Naive thymus-derived CD4-positive, alpha-beta T cell (primary cell): ENCODE results near the gene SCGN. TPM values are rescaled to one million over a fixed set of nuclear protein-coding genes. Genes with fewer than 3 reads are reported as not detected.

Source experiments
- ATAC-seq: fragments of 150-1000 bp; cut with Tn5 transposase; 2 replicates; pipeline ENCODE4 v1.10.0; 2021; ENCODE audit warnings: mild to moderate bottlenecking, moderate library complexity
- CTCF ChIA-PET: fragments of 350-600 bp; sonication (Branson Sonifier 250); formaldehyde crosslinking; loops from one replicate; lab custom pipeline; 2021; ENCODE audit warnings: antibody characterized with exemption; lab: Charles Lee
- POLR2A ChIA-PET: fragments of 350-600 bp; sonication (Branson Sonifier 250); formaldehyde crosslinking; loops from one replicate; lab custom pipeline; 2021; ENCODE audit warnings: antibody characterized with exemption, inconsistent platforms; lab: Charles Lee
- DNase-seq, 9 donors: peaks; one replicate each; pipeline versions ENCODE4 v3.0.0 to v3.0.0-alpha.2; 2020 to 2022; ENCODE audit warnings: mixed read lengths in 1 of 9
- H3K27ac ChIP-seq: one replicate; pipeline ENCODE4 v1.7.0; 2013; ENCODE audit warnings: mild to moderate bottlenecking, low read depth, low read length, moderate library complexity
- H3K27me3 ChIP-seq, 2 donors: one replicate each; pipeline ENCODE4 v1.7.0; 2013; ENCODE audit warnings: low read length in 2 of 2, mild to moderate bottlenecking in 2 of 2, moderate library complexity in 2 of 2; ENCODE audit not compliant: control insufficient read depth in 2 of 2, insufficient read depth in 2 of 2
- H3K36me3 ChIP-seq, 3 experiments: 1 replicate in 2 of 3; 2 replicates in 1 of 3; pipeline ENCODE4 v1.7.0; 2013; ENCODE audit warnings: low read length in 3 of 3, mild to moderate bottlenecking in 3 of 3, moderate library complexity in 1 of 3; ENCODE audit not compliant: insufficient read depth in 3 of 3, control insufficient read depth in 2 of 3
- H3K4me1 ChIP-seq, 2 donors: one replicate each; pipeline ENCODE4 v1.7.0; 2013; ENCODE audit warnings: low read length in 2 of 2, mild to moderate bottlenecking in 2 of 2, moderate library complexity in 1 of 2; ENCODE audit not compliant: control insufficient read depth in 2 of 2, insufficient read depth in 2 of 2
- H3K4me3 ChIP-seq: 2 replicates; pipeline ENCODE4 v1.7.0; 2013; ENCODE audit warnings: mild to moderate bottlenecking, low read length
- H3K9me3 ChIP-seq, 3 experiments: 1 replicate in 2 of 3; 2 replicates in 1 of 3; pipeline ENCODE4 v1.7.0; 2013; ENCODE audit warnings: low read length in 3 of 3; ENCODE audit not compliant: control insufficient read depth in 2 of 3
- H3K27ac Mint-ChIP-seq, 9 donors: one replicate each; pipeline ENCODE4 v1.8.0; 2020 to 2022; ENCODE audit warnings: mixed read lengths in 9 of 9, mild to moderate bottlenecking in 8 of 9, moderate library complexity in 5 of 9, inconsistent platforms in 2 of 9
- H3K27me3 Mint-ChIP-seq, 5 donors: one replicate each; pipeline ENCODE4 v1.8.0; 2021 to 2022; ENCODE audit warnings: mixed read lengths in 5 of 5, mild to moderate bottlenecking in 1 of 5
- H3K36me3 Mint-ChIP-seq, 5 donors: one replicate each; pipeline ENCODE4 v1.8.0; 2020 to 2022; ENCODE audit warnings: mixed read lengths in 5 of 5, mild to moderate bottlenecking in 3 of 5, inconsistent platforms in 1 of 5
- H3K4me1 Mint-ChIP-seq, 7 donors: one replicate each; pipeline ENCODE4 v1.8.0; 2020 to 2022; ENCODE audit warnings: mixed read lengths in 7 of 7, mild to moderate bottlenecking in 3 of 7, inconsistent platforms in 1 of 7
- H3K4me3 Mint-ChIP-seq, 10 donors: one replicate each; pipeline ENCODE4 v1.8.0; 2020 to 2022; ENCODE audit warnings: mild to moderate bottlenecking in 10 of 10, mixed read lengths in 10 of 10, moderate library complexity in 6 of 10, inconsistent platforms in 2 of 10
- H3K9me3 Mint-ChIP-seq, 11 donors: one replicate each; pipeline ENCODE4 v1.8.0; 2020 to 2022; ENCODE audit warnings: mixed read lengths in 11 of 11, mild to moderate bottlenecking in 4 of 11, inconsistent platforms in 1 of 11, moderate library complexity in 1 of 11
- intact Hi-C, 2 donors: fragments of 100-400 bp; cut with micrococcal nuclease; formaldehyde crosslinking; loops; one replicate each; pipeline ENCODE4 v1.15.1; 2023
- polyA plus RNA-seq, 2 donors: library from polyadenylated mRNA; unstranded; fragments of 300-500 nt; fragmentation: Illumina TruSeq; gene quantifications; one replicate each; pipeline ENCODE4 v1.2.3, GENCODE V29; 2021
- total RNA-seq, 6 experiments: library from RNA in 5 of 6; stranded (reverse) in 5 of 6; gene quantifications; 1 replicate in 5 of 6; 2 replicates in 1 of 6; pipeline ENCODE4 v1.2.3 and lab custom pipeline; 2021 to 2026

SCGN gene
- total and polyA plus RNA-seq, 7 experiments from 2014 or later = not detected

- Mint-ChIP-seq H3K36me3 (no peaks in the 10 kb centered on the region), H3K4me3 (no peak overlapping the region), H3K27ac (no peak overlapping the region), H3K27me3 (peaks cover 39 to 71% (median 66%) of the 10 kb centered on the region in 5 donors), H3K4me1 (no peaks in the 10 kb centered on the region), H3K9me3 (peaks cover 0 to 19% (median 2%) of the 10 kb centered on the region in 11 donors)
- H3K27me3 ChIP-seq = no peaks in the 10 kb centered on the region
- no peaks in the 10 kb centered on the region for H3K36me3 ChIP-seq
- intact Hi-C loops = no loop called here
- no peaks in the 10 kb centered on the region for H3K4me1 ChIP-seq
- no peak for ATAC-seq
- POLR2A ChIA-PET = no interaction called here
- CTCF ChIA-PET = no interaction called here
- H3K4me3 ChIP-seq = no peak overlapping the region
- H3K27ac ChIP-seq = no peak overlapping the region
- DNase-seq = no peak
- H3K9me3 ChIP-seq = no peaks in the 10 kb centered on the region
Measured at GRCh38 chr6:25642667-25643328, 9.2 kb upstream of the SCGN start.

DNA sequence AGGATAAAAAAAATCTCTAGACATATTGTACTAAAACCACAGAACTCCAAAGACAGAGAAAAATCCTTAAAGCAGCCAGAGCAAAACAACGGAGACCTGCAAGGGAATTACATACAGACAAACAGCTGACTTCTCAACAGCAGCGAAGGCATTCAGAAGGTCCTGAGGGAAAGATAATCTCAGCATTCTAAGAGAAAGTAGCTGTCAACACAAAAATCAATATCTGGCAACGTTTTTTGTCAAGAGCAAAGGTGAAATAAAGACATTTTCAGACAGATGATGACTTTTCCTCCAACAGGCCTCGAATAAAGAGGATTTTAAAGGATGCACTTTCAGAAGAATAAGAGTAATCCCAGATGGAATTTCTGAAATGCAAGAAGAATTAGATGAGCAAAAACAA, 6.1 kb upstream of the SCGN start:
- Mint-ChIP-seq H3K36me3 (no peaks in the 10 kb centered on the region), H3K4me3 (no peak overlapping the region), H3K27me3 (peaks cover 48 to 81% (median 70%) of the 10 kb centered on the region in 5 donors), H3K27ac (no peak overlapping the region), H3K4me1 (no peaks in the 10 kb centered on the region), H3K9me3 (peaks cover 0 to 15% (median 2%) of the 10 kb centered on the region in 11 donors)
- Histone ChIP-seq H3K4me3 (no peak overlapping the region), H3K36me3 (no peaks in the 10 kb centered on the region), H3K4me1 (no peaks in the 10 kb centered on the region), H3K27me3 (no peaks in the 10 kb centered on the region), H3K27ac (no peak overlapping the region), H3K9me3 (no peaks in the 10 kb centered on the region)
- no peak for ATAC-seq
- POLR2A ChIA-PET = no interaction called here
- DNase-seq = no peak
- intact Hi-C loops = no loop called here
- CTCF ChIA-PET = no interaction called here

GRCh38 chr6:25649611-25650010, 2.4 kb upstream of the SCGN start:
- no peak overlapping the region for H3K27ac ChIP-seq
- no peak for DNase-seq
- ChIA-PET POLR2A (no interaction called here), CTCF (no interaction called here)
- no peaks in the 10 kb centered on the region for H3K36me3 ChIP-seq
- Mint-ChIP-seq H3K4me1 (peaks cover 0 to 3% (median 0%) of the 10 kb centered on the region in 7 donors), H3K36me3 (no peaks in the 10 kb centered on the region), H3K4me3 (no peak overlapping the region), H3K27me3 (peaks cover 61 to 80% (median 64%) of the 10 kb centered on the region in 5 donors), H3K9me3 (peaks cover 0 to 9% (median 0%) of the 10 kb centered on the region in 11 donors), H3K27ac (no peak overlapping the region)
- H3K27me3 ChIP-seq = peaks cover 0 to 5% of the 10 kb centered on the region in 2 donors
- intact Hi-C loops = no loop called here
- H3K9me3 ChIP-seq = peaks cover 0 to 3% (median 0%) of the 10 kb centered on the region in 3 experiments
- H3K4me3 ChIP-seq = no peak overlapping the region
- no peaks in the 10 kb centered on the region for H3K4me1 ChIP-seq
- ATAC-seq = no peak

DNA sequence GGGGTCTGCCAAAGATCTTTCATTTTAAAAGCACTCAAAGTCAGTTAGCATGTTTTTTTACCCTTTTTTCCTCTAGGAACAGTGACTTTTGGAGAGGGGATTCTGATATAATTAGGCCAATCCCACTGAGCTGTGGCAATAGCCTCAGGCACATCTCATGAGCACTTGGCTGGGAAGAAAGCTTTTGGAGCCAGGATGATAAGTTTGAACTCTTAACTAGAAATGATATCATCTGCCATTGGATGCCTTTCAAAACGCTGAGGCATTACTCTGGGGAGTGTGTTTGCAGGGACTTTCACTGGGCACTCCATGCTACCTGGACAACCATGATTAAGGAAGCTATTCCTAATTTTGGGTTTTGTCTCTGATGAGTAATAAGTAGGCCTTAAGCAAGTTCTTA, 3.7 kb downstream of the SCGN start:
- Histone ChIP-seq H3K27ac (no peak overlapping the region), H3K4me3 (no peak overlapping the region), H3K27me3 (peaks cover 0 to 5% of the 10 kb centered on the region in 2 donors), H3K36me3 (no peaks in the 10 kb centered on the region), H3K9me3 (peaks cover 0 to 3% (median 0%) of the 10 kb centered on the region in 3 experiments), H3K4me1 (no peaks in the 10 kb centered on the region)
- DNase-seq (no peak), ATAC-seq (no peak)
- intact Hi-C loops = no loop called here
- Mint-ChIP-seq H3K4me3 (no peak overlapping the region), H3K27me3 (peaks cover 37 to 62% (median 61%) of the 10 kb centered on the region in 5 donors), H3K36me3 (no peaks in the 10 kb centered on the region), H3K4me1 (peaks cover 0 to 3% (median 0%) of the 10 kb centered on the region in 7 donors), H3K27ac (no peak overlapping the region), H3K9me3 (peaks cover 0 to 11% (median 0%) of the 10 kb centered on the region in 11 donors)
- ChIA-PET CTCF (no interaction called here), POLR2A (no interaction called here)

DNA sequence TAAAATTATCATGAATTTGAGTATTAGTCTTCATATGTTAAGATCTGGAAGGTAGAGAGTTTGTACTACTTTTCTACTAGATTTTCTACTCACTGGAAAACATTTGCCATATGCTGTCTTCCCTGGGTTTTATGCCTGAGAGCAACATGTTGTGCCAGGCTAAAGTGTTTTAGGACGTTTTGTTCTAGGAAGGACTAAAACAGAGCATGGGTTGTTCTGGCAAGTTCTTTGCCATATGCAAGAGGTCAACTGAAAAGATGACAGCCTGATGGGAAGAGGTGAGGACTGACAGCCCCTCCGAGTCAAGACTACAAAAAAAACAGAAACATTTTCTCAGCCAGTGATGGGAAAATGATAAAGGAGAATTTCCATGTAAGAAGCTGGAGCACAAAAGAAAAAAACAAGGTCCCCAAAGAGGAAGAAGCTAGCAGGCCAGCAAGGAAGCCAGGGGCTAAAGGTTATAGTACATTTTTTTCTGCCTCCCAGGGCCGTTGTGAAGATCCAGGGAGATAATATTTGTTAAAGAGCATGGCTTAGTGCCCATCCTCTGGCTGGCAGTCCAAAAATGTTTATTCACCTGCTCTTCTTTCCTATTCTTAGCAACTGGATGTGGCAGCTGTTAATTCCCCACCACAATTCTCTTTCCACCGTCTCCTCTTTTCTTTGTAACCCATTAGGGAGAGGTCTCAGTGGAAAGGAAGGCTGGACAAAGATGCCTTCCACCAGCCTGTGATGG, 7.8 kb downstream of the SCGN start:
- Mint-ChIP-seq H3K4me3 (no peak overlapping the region), H3K36me3 (no peaks in the 10 kb centered on the region), H3K9me3 (peaks cover 0 to 2% (median 0%) of the 10 kb centered on the region in 11 donors), H3K27ac (no peak overlapping the region), H3K4me1 (no peaks in the 10 kb centered on the region), H3K27me3 (peaks cover 31 to 55% (median 44%) of the 10 kb centered on the region in 5 donors)
- intact Hi-C loops = no loop called here
- ATAC-seq (no peak), DNase-seq (no peak)
- CTCF ChIA-PET = no interaction called here
- H3K27ac ChIP-seq = no peak overlapping the region
- no peaks in the 10 kb centered on the region for H3K9me3 ChIP-seq
- H3K36me3 ChIP-seq = no peaks in the 10 kb centered on the region
- H3K4me3 ChIP-seq = no peak overlapping the region
- H3K4me1 ChIP-seq = no peaks in the 10 kb centered on the region
- POLR2A ChIA-PET = no interaction called here
- H3K27me3 ChIP-seq = no peaks in the 10 kb centered on the region

DNA sequence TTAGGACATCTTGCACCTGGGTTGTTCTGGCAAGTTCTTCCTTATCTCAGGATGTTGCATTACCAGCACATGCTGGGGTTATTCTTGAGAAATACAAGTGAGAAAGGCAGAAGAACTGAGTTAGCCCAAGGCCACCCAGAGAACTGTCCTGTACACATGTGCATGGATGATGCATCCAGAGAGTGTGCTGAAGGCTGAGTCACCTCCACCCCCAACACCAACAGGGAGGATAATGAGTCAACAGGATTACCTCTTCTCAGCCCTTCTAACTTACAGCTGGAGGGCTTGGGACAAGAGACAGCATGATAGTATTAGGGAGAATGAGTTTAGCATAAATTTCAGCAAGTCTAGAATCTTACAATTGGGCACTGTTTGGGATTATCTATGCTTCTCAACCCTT, 8.5 kb downstream of the SCGN start:
- intact Hi-C loops = no loop called here
- no peak for DNase-seq
- Histone ChIP-seq H3K9me3 (no peaks in the 10 kb centered on the region), H3K4me3 (no peak overlapping the region), H3K4me1 (no peaks in the 10 kb centered on the region), H3K36me3 (no peaks in the 10 kb centered on the region), H3K27ac (no peak overlapping the region), H3K27me3 (no peaks in the 10 kb centered on the region)
- H3K9me3 Mint-ChIP-seq = peaks cover 0 to 2% (median 0%) of the 10 kb centered on the region in 11 donors
- no peak for ATAC-seq
- H3K27ac Mint-ChIP-seq = no peak overlapping the region
- H3K4me3 Mint-ChIP-seq = no peak overlapping the region
- H3K4me1 Mint-ChIP-seq = no peaks in the 10 kb centered on the region
- H3K36me3 Mint-ChIP-seq = no peaks in the 10 kb centered on the region
- peaks cover 32 to 52% (median 43%) of the 10 kb centered on the region in 5 donors for H3K27me3 Mint-ChIP-seq
- ChIA-PET POLR2A (no interaction called here), CTCF (no interaction called here)
